ENCODE data around the gene TEX22. TPM values are rescaled to one million over a fixed set of nuclear protein-coding genes. Genes with fewer than 3 reads are reported as not detected.

The TEX22 gene
- total RNA-seq, 1 donor from 2014 or later: 0.31 TPM

- no peak for DNase-seq
Observed at GRCh38 chr14:105458571-105458970, 60.2 kb downstream of the TEX22 start.

- DNase-seq: no peak
Observed at GRCh38 chr14:105460116-105460515, 61.8 kb downstream of the TEX22 start.

- DNase-seq: no peak
Observed at GRCh38 chr14:105460616-105461015, 62.3 kb downstream of the TEX22 start.

GRCh38 chr14:105461903-105462302 lies 63.6 kb downstream of the TEX22 start:
- no peak for DNase-seq

Other genes starting within 250 kb of the TEX22 start
- 31.7 TPM for gene JAG2, start 229.8 kb upstream of the TEX22 start, total RNA-seq
- gene NUDT14, start 217.2 kb upstream of the TEX22 start, total RNA-seq: 18.2 TPM
- gene BTBD6, start 150.0 kb upstream of the TEX22 start, total RNA-seq: 45.4 TPM
- 61.1 TPM for gene BRF1, start 97.5 kb upstream of the TEX22 start, total RNA-seq
- 75.8 TPM for gene PACS2, start 83.8 kb upstream of the TEX22 start, total RNA-seq
- 37.0 TPM for gene MTA1, start 21.3 kb downstream of the TEX22 start, total RNA-seq
- gene CRIP2, start 76.3 kb downstream of the TEX22 start, total RNA-seq: 70.2 TPM
- 0.94 TPM for gene CRIP1, start 88.3 kb downstream of the TEX22 start, total RNA-seq
- gene TEDC1, start 92.7 kb downstream of the TEX22 start, total RNA-seq: 5.6 TPM
- gene TMEM121, start 128.0 kb downstream of the TEX22 start, total RNA-seq: 23.1 TPM